Psoas muscle (tissue), 8 donors: Measurements from ENCODE around the gene GALNT9. TPM values are rescaled to one million over a fixed set of nuclear protein-coding genes. Genes with fewer than 3 reads are reported as not detected.

Source experiments
- ATAC-seq, 4 donors: fragments of 200-7000 bp; cut with Tn5 transposase; one replicate each; pipeline ENCODE4 v1.9.1; 2020; ENCODE audit warnings: moderate library complexity in 3 of 4, mild to moderate bottlenecking in 2 of 4
- DNase-seq, 2 donors: peaks; one replicate each; pipeline ENCODE4 v3.0.0-alpha.2; 2020
- H3K27ac ChIP-seq: fragments of 200-600 bp; one replicate; pipeline ENCODE4 v1.8.0; 2022
- H3K27me3 ChIP-seq, 3 donors: fragments of 200-600 bp in 1 of 3; one replicate each; pipeline versions ENCODE4 v1.6.1 to v1.8.0; 2013 to 2022; ENCODE audit warnings: low read length in 2 of 3, mild to moderate bottlenecking in 2 of 3, moderate library complexity in 1 of 3; ENCODE audit not compliant: insufficient read depth in 3 of 3
- H3K36me3 ChIP-seq, 2 donors: fragments of 200-600 bp in 1 of 2; one replicate each; pipeline versions ENCODE4 v1.6.1 to v1.8.0; 2013 to 2022; ENCODE audit warnings: low read depth in 1 of 2, mild to moderate bottlenecking in 1 of 2, moderate library complexity in 1 of 2; ENCODE audit not compliant: insufficient read depth in 1 of 2
- H3K4me1 ChIP-seq: fragments of 200-600 bp; one replicate; pipeline ENCODE4 v1.8.0; 2022
- H3K4me3 ChIP-seq: fragments of 200-600 bp; one replicate; pipeline ENCODE4 v1.8.0; 2022; ENCODE audit warnings: mild to moderate bottlenecking
- H3K9me3 ChIP-seq: fragments of 200-600 bp; one replicate; pipeline ENCODE4 v1.8.0; 2022
- WGBS, 3 donors: extraction: QIAGEN DNeasy Blood & Tissue Kit; methylation state at CpG; one replicate each; pipeline versions ENCODE4 v1.1.6 to v1.1.7; 2013; 5-methylcytosine and 5-hydroxymethylcytosine counted together
- intact Hi-C, 2 donors: fragments of 100-400 bp; cut with DNase I; formaldehyde crosslinking; loops; one replicate each; pipeline versions ENCODE4 v1.11.0 to v1.14.2; 2022
- polyA plus RNA-seq, 3 donors: library from polyadenylated mRNA; stranded (reverse); fragments of 200-250 nt; gene quantifications; one replicate each; pipeline ENCODE4 v1.2.3, GENCODE V29; 2013
- total RNA-seq, 4 donors: library from RNA; stranded (reverse); fragmentation: NEBNext Ultra II Directional in 2 of 4; extraction: Animal tissue kit (Norgen Biotek cat#: 25700) in 2 of 4; gene quantifications; one replicate each; pipeline versions ENCODE4 v1.2.1 to v1.2.4, GENCODE V29; 2021 to 2023
- TF ChIP-seq, protein P1 (sequence below): fragments of 200-600 bp; IDR thresholded peaks from one replicate; pipeline ENCODE4 v1.8.0; 2022; ENCODE audit warnings: antibody characterized with exemption
- donor health status: healthy with polysubstance abuse.
- donor health status: DM: no; HTN: no; CAD: no; lungs with moderate emphysema.
- donor health status: Bipolar disorder and iron deficiency.
- donor health status: healthy.
- donor health status: DM: yes; HTN: yes; CAD: no.
- donor health status: DM: no; HTN: no; CAD: no.
- donor health status: DM: no; HTN: no; CAD: no.
- donor health status: DM: yes; HTN: yes; CAD: no.

Gene GALNT9
- total and polyA plus RNA-seq, 7 donors: 0.01 to 0.21 (median 0.08) TPM; not detected in 4

DNA sequence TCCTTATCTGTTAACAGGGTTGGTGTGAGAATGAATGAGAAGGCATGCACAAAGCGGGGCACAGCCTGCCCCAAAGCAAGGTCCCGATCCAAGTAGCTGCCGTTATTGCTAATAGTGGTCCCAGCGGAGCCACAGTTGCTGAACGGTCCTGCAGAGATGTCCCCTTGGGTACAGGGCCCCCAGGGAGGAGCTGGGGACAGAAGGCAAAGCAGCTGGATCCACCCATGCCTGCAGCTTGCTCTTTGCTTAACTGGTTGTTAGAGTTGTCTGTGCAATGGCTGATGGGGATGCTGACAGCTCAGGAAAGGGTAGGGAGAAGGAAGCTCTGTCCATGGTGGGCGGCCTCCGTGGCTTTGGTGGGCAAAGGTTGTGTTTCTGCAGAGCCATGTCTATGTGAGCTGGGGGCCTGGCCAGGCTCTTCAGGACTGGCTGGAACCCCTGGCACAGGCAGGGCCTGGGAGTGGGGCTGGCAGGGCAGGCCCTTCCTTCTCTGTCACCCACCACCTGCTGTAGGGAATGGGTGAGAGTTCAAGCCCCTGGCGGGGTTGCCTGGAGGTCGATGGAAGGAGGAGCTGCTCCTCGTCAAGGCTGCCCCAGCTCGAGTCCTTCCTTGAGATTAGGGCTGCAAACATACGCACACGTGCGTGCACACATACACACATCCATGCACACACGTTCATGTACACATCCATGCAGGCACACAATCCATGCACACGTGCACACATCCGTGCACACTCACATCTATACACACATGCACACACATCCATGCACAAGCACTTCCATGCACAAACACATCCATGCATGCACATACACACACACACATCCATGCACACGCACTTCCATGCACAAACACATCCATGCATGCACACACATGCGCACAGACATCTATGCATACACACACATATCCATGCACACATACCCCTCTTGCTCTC, 149.7 kb downstream of the GALNT9 start:
- DNase-seq (peak; percentile 11 to 36), ATAC-seq (no peak)
- H3K4me3 ChIP-seq: peak overlapping the region; percentile 40
- no peak overlapping the region for H3K27ac ChIP-seq
- TF ChIP-seq, protein P1, sequence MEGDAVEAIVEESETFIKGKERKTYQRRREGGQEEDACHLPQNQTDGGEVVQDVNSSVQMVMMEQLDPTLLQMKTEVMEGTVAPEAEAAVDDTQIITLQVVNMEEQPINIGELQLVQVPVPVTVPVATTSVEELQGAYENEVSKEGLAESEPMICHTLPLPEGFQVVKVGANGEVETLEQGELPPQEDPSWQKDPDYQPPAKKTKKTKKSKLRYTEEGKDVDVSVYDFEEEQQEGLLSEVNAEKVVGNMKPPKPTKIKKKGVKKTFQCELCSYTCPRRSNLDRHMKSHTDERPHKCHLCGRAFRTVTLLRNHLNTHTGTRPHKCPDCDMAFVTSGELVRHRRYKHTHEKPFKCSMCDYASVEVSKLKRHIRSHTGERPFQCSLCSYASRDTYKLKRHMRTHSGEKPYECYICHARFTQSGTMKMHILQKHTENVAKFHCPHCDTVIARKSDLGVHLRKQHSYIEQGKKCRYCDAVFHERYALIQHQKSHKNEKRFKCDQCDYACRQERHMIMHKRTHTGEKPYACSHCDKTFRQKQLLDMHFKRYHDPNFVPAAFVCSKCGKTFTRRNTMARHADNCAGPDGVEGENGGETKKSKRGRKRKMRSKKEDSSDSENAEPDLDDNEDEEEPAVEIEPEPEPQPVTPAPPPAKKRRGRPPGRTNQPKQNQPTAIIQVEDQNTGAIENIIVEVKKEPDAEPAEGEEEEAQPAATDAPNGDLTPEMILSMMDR: no peak
- intact Hi-C loops: no loop called here
- H3K36me3 ChIP-seq: no peaks in the 10 kb centered on the region
- whole genome bisulfite sequencing, 3 donors: 79 to 82% (median 81%) methylated on average over 19 of the region's 19 CpGs
- peaks cover 0 to 24% (median 9%) of the 10 kb centered on the region in 3 donors for H3K27me3 ChIP-seq
- no peaks in the 10 kb centered on the region for H3K4me1 ChIP-seq
- H3K9me3 ChIP-seq: no peaks in the 10 kb centered on the region

DNA sequence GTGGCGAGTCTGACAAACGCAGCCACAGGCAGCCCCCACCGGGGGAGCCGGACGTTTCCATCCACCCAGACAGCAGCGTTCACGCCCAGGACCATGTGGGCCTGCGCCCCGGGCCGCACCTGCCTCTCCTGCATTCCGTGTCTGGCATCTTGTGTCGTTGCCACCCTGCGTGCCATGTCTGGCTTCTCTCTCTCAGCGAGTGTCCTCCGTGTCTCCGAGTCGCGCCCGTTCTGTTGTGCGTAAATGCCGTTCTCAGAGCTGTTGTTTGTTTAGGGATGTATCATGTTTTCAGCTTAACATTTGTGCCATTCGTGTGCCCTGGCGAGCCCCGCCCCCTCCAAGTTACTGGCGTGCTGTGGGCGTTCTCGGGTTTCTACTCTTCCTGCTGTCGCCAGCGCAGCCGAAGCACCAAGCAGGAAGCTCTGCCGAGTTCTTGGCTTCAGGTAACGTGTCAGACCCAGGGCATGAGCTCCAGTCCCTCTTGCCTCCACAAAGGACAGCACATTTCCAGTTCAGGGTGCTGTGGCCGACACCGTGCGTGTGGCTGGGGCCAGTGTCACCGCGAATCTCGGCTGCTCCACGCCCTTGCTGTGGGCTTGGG, 150.5 kb downstream of the GALNT9 start:
- no peaks in the 10 kb centered on the region for H3K9me3 ChIP-seq
- WGBS, 3 donors: 22 to 35% (median 24%) methylated on average over 39 of the region's 39 CpGs
- intact Hi-C loops: no loop called here
- H3K27ac ChIP-seq: no peak overlapping the region
- H3K36me3 ChIP-seq: no peaks in the 10 kb centered on the region
- H3K27me3 ChIP-seq: peaks cover 0 to 32% (median 10%) of the 10 kb centered on the region in 3 donors
- DNase-seq: peak; percentile 13 to 59
- TF ChIP-seq, protein P1: no peak
- H3K4me1 ChIP-seq: no peaks in the 10 kb centered on the region
- H3K4me3 ChIP-seq: peak overlapping the region; percentile 40
- ATAC-seq: peak in 3 of 4 donors; percentile 58 to 84 (median 80)

GRCh38 chr12:132178316-132178715, 151.1 kb downstream of the GALNT9 start:
- intact Hi-C loops: no loop called here
- Histone ChIP-seq H3K4me3 (peak overlapping the region; percentile 40), H3K4me1 (no peaks in the 10 kb centered on the region), H3K27ac (no peak overlapping the region), H3K9me3 (no peaks in the 10 kb centered on the region), H3K27me3 (peaks cover 0 to 30% (median 10%) of the 10 kb centered on the region in 3 donors), H3K36me3 (no peaks in the 10 kb centered on the region)
- ATAC-seq (peak in 2 of 4 donors; percentile 20 to 23), DNase-seq (peak in 1 of 2 donors; percentile 6)
- WGBS, 3 donors: 7 to 15% (median 11%) methylated on average over 8 of the region's 8 CpGs
- TF ChIP-seq, protein P1: no peak

DNA sequence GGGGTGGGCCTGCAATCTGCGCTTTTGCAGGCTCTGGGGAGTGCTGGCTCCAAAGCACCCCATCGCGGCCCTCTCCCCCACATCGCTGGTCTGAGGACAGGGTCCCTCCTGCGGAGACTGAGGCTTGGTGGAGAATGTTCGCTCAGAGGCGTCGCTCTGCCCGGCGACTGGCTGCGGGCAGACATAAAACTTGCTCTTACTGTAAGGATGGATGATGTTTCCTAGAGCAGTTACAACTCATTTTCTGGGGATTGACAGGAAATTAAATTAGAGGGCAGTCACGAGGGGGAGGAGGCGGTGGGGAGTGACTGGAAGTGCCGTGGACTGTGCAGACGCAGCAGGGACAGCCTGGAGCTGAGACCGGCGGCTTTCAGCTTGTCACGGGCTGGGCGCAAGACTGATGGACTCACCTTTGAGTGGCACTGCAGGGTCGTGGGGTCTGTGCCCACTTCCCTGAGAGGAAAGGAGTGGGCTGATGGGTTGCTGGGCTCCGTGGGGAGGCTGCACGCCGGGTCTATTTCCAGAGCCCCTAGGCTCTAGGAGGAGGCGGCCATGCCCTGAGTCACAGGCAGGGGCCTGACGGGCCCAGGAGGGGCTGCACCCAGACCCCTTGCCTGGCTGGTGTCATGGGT, 152.4 kb downstream of the GALNT9 start:
- ATAC-seq (no peak), DNase-seq (peak; percentile 8 to 35)
- H3K4me3 ChIP-seq: no peak overlapping the region
- peaks cover 0 to 40% (median 14%) of the 10 kb centered on the region in 3 donors for H3K27me3 ChIP-seq
- H3K36me3 ChIP-seq: no peaks in the 10 kb centered on the region
- H3K9me3 ChIP-seq: no peaks in the 10 kb centered on the region
- WGBS, 3 donors: 75 to 79% (median 77%) methylated on average over 24 to 25 of the region's 25 CpGs
- intact Hi-C loops: no loop called here
- H3K27ac ChIP-seq: no peak overlapping the region
- TF ChIP-seq, protein P1: no peak
- H3K4me1 ChIP-seq: no peaks in the 10 kb centered on the region
